ENCODE measurements around the gene MARVELD2. TPM values are rescaled to one million over a fixed set of nuclear protein-coding genes. Genes with fewer than 3 reads are reported as not detected.
A peak's percentile ranks its signal among the peaks of the same experiment; 100 is the strongest.
"Not testable (repeated sequence)": the region's sequence is repeated elsewhere in the genome, so short reads cannot be mapped to it uniquely, and the experiment has no call there.

Gene MARVELD2
- total RNA-seq, 1 experiment from 2014 or later, result 47.2 TPM

DNA sequence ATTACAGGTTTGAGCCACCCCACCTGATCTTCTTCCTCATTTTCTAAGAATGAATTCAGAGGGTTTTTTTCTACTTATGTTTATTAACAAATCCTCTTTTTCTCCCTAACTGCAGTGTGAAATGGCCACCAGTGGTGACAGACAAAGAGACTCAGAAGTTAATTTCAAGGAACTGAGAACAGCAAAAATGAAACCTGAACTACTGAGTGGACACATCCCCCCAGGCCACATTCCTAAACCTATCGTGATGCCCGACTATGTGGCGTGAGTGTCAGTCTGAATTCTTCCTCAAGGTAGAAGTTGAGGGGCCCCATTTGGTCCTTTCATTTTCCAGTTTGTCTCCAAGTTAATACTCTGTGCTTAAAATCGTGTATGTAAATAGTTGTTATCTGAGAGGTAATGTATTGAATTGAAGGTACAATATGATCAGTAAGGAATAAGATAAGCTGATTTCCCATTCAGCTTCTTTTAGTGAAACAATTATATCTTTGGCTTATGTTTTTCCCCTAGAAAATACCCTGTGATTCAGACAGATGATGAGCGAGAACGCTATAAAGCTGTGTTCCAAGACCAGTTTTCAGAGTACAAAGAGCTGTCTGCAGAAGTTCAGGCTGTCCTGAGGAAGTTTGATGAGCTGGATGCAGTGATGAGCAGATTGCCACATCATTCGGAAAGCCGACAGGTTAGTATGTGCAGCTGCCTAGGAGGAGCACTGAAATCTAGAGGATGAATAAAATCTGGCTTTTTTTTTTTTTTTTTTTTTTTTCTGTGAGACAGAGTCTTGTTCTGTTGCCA, 17.7 kb downstream of the MARVELD2 start:
- BruUV-seq (replicated peaks), result no TSS peak
- no peaks in the 10 kb centered on the region for H3K9me3 ChIP-seq
- H3K36me3 ChIP-seq (ENCODE audit: control insufficient read depth, insufficient read depth, low read length), result peaks cover 3% of the 10 kb centered on the region
- no peaks in the 10 kb centered on the region for H3K4me1 Mint-ChIP-seq (ENCODE audit: low read depth, unreplicated experiment)
- no peak overlapping the region for H3K4me3 Mint-ChIP-seq (ENCODE audit: unreplicated experiment)
- TF ChIP-seq, protein P1, sequence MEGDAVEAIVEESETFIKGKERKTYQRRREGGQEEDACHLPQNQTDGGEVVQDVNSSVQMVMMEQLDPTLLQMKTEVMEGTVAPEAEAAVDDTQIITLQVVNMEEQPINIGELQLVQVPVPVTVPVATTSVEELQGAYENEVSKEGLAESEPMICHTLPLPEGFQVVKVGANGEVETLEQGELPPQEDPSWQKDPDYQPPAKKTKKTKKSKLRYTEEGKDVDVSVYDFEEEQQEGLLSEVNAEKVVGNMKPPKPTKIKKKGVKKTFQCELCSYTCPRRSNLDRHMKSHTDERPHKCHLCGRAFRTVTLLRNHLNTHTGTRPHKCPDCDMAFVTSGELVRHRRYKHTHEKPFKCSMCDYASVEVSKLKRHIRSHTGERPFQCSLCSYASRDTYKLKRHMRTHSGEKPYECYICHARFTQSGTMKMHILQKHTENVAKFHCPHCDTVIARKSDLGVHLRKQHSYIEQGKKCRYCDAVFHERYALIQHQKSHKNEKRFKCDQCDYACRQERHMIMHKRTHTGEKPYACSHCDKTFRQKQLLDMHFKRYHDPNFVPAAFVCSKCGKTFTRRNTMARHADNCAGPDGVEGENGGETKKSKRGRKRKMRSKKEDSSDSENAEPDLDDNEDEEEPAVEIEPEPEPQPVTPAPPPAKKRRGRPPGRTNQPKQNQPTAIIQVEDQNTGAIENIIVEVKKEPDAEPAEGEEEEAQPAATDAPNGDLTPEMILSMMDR (IDR thresholded peaks at IDR 0.05; ENCODE audit: insufficient read depth in 1 of 2, low read depth in 1 of 2, low read length in 1 of 2, severe bottlenecking in 1 of 2, unreplicated experiment in 1 of 2), result no peak
- peaks cover under 1% of the 10 kb centered on the region; the same call in 1 of the 2 replicates for H3K4me1 ChIP-seq
- H3K4me3 ChIP-seq (ENCODE audit: low read depth, low read length), result no peak overlapping the region
- H3K27ac Mint-ChIP-seq (ENCODE audit: unreplicated experiment), result peak overlapping the region; percentile 39
- no peak for DNase-seq
- H3K9me3 Mint-ChIP-seq (ENCODE audit: unreplicated experiment), result no peaks in the 10 kb centered on the region
- intact Hi-C loops (cut with micrococcal nuclease; ENCODE audit: unreplicated experiment), result loop anchor here (2.0 kb wide), 1 partner anchor 16 kb away; no protein-coding TSS in a partner anchor
- peaks cover 69% of the 10 kb centered on the region for H3K36me3 Mint-ChIP-seq (ENCODE audit: insufficient read depth, unreplicated experiment)
- H3K27me3 ChIP-seq (replicated peaks; ENCODE audit: control insufficient read depth, insufficient read depth, low read length), result no peaks in the 10 kb centered on the region
- ChIA-PET POLR2A (interaction anchor here (0.5 kb wide), 1 partner anchor 69 kb away, joined by 5 read pairs; no protein-coding TSS in a partner anchor), CTCF (interaction anchor here (0.6 to 1.1 kb wide), 2 partner anchors 339 to 409 kb away, joined by 3 to 4 read pairs; partner anchors contain the start of gene SLC30A5)
- H3K27me3 Mint-ChIP-seq (ENCODE audit: insufficient read depth, unreplicated experiment), result no peaks in the 10 kb centered on the region

DNA sequence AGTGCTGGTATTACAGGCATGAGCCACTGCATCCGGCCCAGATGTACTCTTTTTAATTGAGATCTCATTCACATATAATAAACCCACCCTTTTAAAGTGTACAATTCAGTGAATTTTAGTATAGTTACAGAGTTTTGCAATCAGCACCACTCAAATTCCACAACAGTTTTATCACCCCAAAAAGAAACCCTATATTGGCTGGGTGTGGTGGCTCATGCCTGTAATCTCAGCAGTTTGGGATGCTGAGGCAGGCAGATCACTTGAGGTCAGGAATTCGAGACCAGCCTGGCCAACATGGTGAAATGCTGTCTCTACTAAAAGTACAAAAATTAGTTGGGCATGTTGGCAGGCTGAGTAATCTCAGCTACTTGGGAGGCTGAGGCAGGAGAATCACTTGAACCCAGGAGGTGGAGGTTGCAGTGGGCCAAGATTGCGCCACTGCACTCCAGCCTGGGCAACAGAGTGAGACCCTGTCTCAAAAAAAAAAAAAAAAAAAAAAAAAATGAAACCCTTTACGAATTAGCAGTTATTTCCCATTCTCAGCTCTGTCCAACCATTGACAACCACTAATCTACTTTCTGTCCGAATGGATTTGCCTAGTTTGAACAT, 20.5 kb downstream of the MARVELD2 start:
- H3K36me3 Mint-ChIP-seq (ENCODE audit: insufficient read depth, unreplicated experiment), result peaks cover 79% of the 10 kb centered on the region
- CTCF ChIA-PET, result interaction anchor here (0.6 kb wide), 2 partner anchors 39 to 86 kb away, joined by 4 to 5 read pairs; no protein-coding TSS in a partner anchor
- H3K9me3 ChIP-seq; H3K4me1 Mint-ChIP-seq (ENCODE audit: low read depth, unreplicated experiment); H3K27me3 Mint-ChIP-seq (ENCODE audit: insufficient read depth, unreplicated experiment); DNase-seq; H3K27ac Mint-ChIP-seq (ENCODE audit: unreplicated experiment); intact Hi-C loops (cut with micrococcal nuclease; ENCODE audit: unreplicated experiment); BruUV-seq (replicated peaks); H3K9me3 Mint-ChIP-seq (ENCODE audit: unreplicated experiment); H3K4me3 Mint-ChIP-seq (ENCODE audit: unreplicated experiment); H3K27me3 ChIP-seq (replicated peaks; ENCODE audit: control insufficient read depth, insufficient read depth, low read length); H3K36me3 ChIP-seq (ENCODE audit: control insufficient read depth, insufficient read depth, low read length); POLR2A ChIA-PET; H3K4me1 ChIP-seq; H3K4me3 ChIP-seq (ENCODE audit: low read depth, low read length): not testable (repeated sequence)

- H3K27me3 Mint-ChIP-seq (ENCODE audit: insufficient read depth, unreplicated experiment), result no peaks in the 10 kb centered on the region
- intact Hi-C loops (cut with micrococcal nuclease; ENCODE audit: unreplicated experiment), result no loop called here
- Histone ChIP-seq H3K4me1 (peaks cover 20% of the 10 kb centered on the region), H3K27me3 (replicated peaks; ENCODE audit: control insufficient read depth, insufficient read depth, low read length) (no peaks in the 10 kb centered on the region), H3K36me3 (ENCODE audit: control insufficient read depth, insufficient read depth, low read length) (0 out of 2 replicates have a peak, but pooled peaks cover 1% of the 10 kb centered on the region), H3K4me3 (ENCODE audit: low read depth, low read length) (no peak overlapping the region), H3K9me3 (no peaks in the 10 kb centered on the region; the same call in 1 of the 2 replicates)
- ChIA-PET POLR2A (interaction anchor here (0.6 kb wide), 1 partner anchor 20 kb away, joined by 3 read pairs; no protein-coding TSS in a partner anchor), CTCF (interaction anchor here (0.6 kb wide), 1 partner anchor 1164 kb away, joined by 3 read pairs; no protein-coding TSS in a partner anchor)
- peak overlapping the region; percentile 47 for H3K4me3 Mint-ChIP-seq (ENCODE audit: unreplicated experiment)
- peaks cover 18% of the 10 kb centered on the region for H3K36me3 Mint-ChIP-seq (ENCODE audit: insufficient read depth, unreplicated experiment)
- TF ChIP-seq, protein P1 (IDR thresholded peaks at IDR 0.05; ENCODE audit: insufficient read depth in 1 of 2, low read depth in 1 of 2, low read length in 1 of 2, severe bottlenecking in 1 of 2, unreplicated experiment in 1 of 2), result no peak
- BruUV-seq (replicated peaks), result no TSS peak
- no peaks in the 10 kb centered on the region for H3K9me3 Mint-ChIP-seq (ENCODE audit: unreplicated experiment)
- peak; percentile 51 to 68 for DNase-seq
- H3K4me1 Mint-ChIP-seq (ENCODE audit: low read depth, unreplicated experiment), result peaks cover 7% of the 10 kb centered on the region
- peak overlapping the region; percentile 85 for H3K27ac Mint-ChIP-seq (ENCODE audit: unreplicated experiment)
These were observed 29.3 kb downstream of the MARVELD2 start for GRCh38 chr5:69444127-69444754.

Data from Caco-2 (cell line).